Measurements from ENCODE around the gene RGMA. TPM values are rescaled to one million over a fixed set of nuclear protein-coding genes. Genes with fewer than 3 reads are reported as not detected.

The RGMA gene
- polyA plus RNA-seq, 1 donor from 2014 or later = 9.5 TPM

- Histone ChIP-seq H3K27ac (ENCODE audit: low read length) (no peak overlapping the region), H3K4me3 (ENCODE audit: low read length) (no peak overlapping the region), H3K79me2 (replicated peaks; ENCODE audit: insufficient read depth, low read length) (peaks cover 3% of the 10 kb centered on the region), H3F3A (ENCODE audit: insufficient read depth, low read length, poor library complexity, severe bottlenecking) (no peaks in the 10 kb centered on the region), H3K4me2 (ENCODE audit: low read length) (no peak overlapping the region), H2AFZ (ENCODE audit: low read depth, low read length) (no peak overlapping the region), H3K27me3 (ENCODE audit: insufficient read depth, low read depth, low read length) (no peaks in the 10 kb centered on the region), H3K9me2 (ENCODE audit: insufficient read depth, low read length) (no peaks in the 10 kb centered on the region), H3K9me3 (ENCODE audit: low read length) (no peaks in the 10 kb centered on the region), H3K9ac (ENCODE audit: low read length) (no peak overlapping the region), H3K36me3 (ENCODE audit: insufficient read depth, low read length) (peaks cover 15% of the 10 kb centered on the region), H4K20me1 (ENCODE audit: insufficient read depth) (no peaks in the 10 kb centered on the region)
- no peak for TF ChIP-seq POLR2AphosphoS5 (IDR thresholded peaks at IDR 0.05)
Measured at GRCh38 chr15:93042691-93043378, 46.2 kb downstream of the RGMA start.

- H3K9ac ChIP-seq (ENCODE audit: low read length) = no peak overlapping the region
- no peak overlapping the region for H3K4me3 ChIP-seq (ENCODE audit: low read length)
- H3K27me3 ChIP-seq (ENCODE audit: insufficient read depth, low read depth, low read length) = no peaks in the 10 kb centered on the region
- H3K79me2 ChIP-seq (replicated peaks; ENCODE audit: insufficient read depth, low read length) = peaks cover 3% of the 10 kb centered on the region
- H3K9me2 ChIP-seq (ENCODE audit: insufficient read depth, low read length) = no peaks in the 10 kb centered on the region
- no peak overlapping the region for H3K4me2 ChIP-seq (ENCODE audit: low read length)
- H3K9me3 ChIP-seq (ENCODE audit: low read length) = no peaks in the 10 kb centered on the region
- H3F3A ChIP-seq (ENCODE audit: insufficient read depth, low read length, poor library complexity, severe bottlenecking) = no peaks in the 10 kb centered on the region
- H3K27ac ChIP-seq (ENCODE audit: low read length) = no peak overlapping the region
- H3K36me3 ChIP-seq (ENCODE audit: insufficient read depth, low read length) = peaks cover 15% of the 10 kb centered on the region
- no peaks in the 10 kb centered on the region for H4K20me1 ChIP-seq (ENCODE audit: insufficient read depth)
- H2AFZ ChIP-seq (ENCODE audit: low read depth, low read length) = no peak overlapping the region
- TF ChIP-seq RAD21 (conservative IDR thresholded peaks at IDR 0.05) (no peak), POLR2AphosphoS5 (IDR thresholded peaks at IDR 0.05) (no peak), TAF1 (IDR thresholded peaks at IDR 0.05; ENCODE audit: low read depth) (no peak), EP300 (conservative IDR thresholded peaks at IDR 0.05; ENCODE audit: poor library complexity, severe bottlenecking) (no peak), MXI1 (conservative IDR thresholded peaks at IDR 0.05; ENCODE audit: poor library complexity, severe bottlenecking) (no peak), EZH2 (IDR thresholded peaks at IDR 0.05; ENCODE audit: borderline replicate concordance, insufficient read depth, low read length, poor library complexity, severe bottlenecking) (no peak), REST (IDR thresholded peaks at IDR 0.05; ENCODE audit: borderline replicate concordance) (no peak), SMC3 (conservative IDR thresholded peaks at IDR 0.05; ENCODE audit: poor library complexity) (no peak)
- TF ChIP-seq, protein P1, sequence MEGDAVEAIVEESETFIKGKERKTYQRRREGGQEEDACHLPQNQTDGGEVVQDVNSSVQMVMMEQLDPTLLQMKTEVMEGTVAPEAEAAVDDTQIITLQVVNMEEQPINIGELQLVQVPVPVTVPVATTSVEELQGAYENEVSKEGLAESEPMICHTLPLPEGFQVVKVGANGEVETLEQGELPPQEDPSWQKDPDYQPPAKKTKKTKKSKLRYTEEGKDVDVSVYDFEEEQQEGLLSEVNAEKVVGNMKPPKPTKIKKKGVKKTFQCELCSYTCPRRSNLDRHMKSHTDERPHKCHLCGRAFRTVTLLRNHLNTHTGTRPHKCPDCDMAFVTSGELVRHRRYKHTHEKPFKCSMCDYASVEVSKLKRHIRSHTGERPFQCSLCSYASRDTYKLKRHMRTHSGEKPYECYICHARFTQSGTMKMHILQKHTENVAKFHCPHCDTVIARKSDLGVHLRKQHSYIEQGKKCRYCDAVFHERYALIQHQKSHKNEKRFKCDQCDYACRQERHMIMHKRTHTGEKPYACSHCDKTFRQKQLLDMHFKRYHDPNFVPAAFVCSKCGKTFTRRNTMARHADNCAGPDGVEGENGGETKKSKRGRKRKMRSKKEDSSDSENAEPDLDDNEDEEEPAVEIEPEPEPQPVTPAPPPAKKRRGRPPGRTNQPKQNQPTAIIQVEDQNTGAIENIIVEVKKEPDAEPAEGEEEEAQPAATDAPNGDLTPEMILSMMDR (IDR thresholded peaks at IDR 0.05; ENCODE audit: poor library complexity, severe bottlenecking) = no peak
Measured at GRCh38 chr15:93042211-93042610, 46.8 kb downstream of the RGMA start.

Measured in neural cell (in vitro differentiated cells).